HepG2 (cell line): ENCODE measurements around the gene CDC123. TPM values are rescaled to one million over a fixed set of nuclear protein-coding genes. Genes with fewer than 3 reads are reported as not detected.

Experiments used
- FOXA1 ChIP-seq, 2 experiments: fragments of 450-650 bp in 1 of 2; sonication (generic) in 1 of 2; formaldehyde crosslinking in 1 of 2; IDR thresholded peaks; 2 replicates each; pipeline versions ENCODE4 v1.4.0 to v1.6.1; 2016 to 2020; ENCODE audit warnings: missing genetic modification reagents in 1 of 2
- GATAD2A ChIP-seq: IDR thresholded peaks from 2 replicates; pipeline ENCODE4 v1.6.1; 2016
- HDAC1 ChIP-seq: sonication (generic); formaldehyde crosslinking; IDR thresholded peaks from 2 replicates; pipeline ENCODE4 v1.5.1; 2020; ENCODE audit warnings: mild to moderate bottlenecking, missing genetic modification reagents
- MED1 ChIP-seq: sonication (generic); formaldehyde crosslinking; IDR thresholded peaks from 2 replicates; pipeline ENCODE4 v1.4.0; 2020; ENCODE audit warnings: missing genetic modification reagents
- POLR2G ChIP-seq: fragments of 200-400 bp; formaldehyde crosslinking; IDR thresholded peaks from 2 replicates; pipeline ENCODE4 v1.6.1; 2018; ENCODE audit warnings: mild to moderate bottlenecking, low read depth, low read length, moderate library complexity
- RCOR2 ChIP-seq: IDR thresholded peaks from 2 replicates; pipeline ENCODE4 v1.6.1; 2016; ENCODE audit warnings: missing biosample characterization, missing genetic modification reagents
- SALL1 ChIP-seq: sonication (generic); formaldehyde crosslinking; IDR thresholded peaks from 2 replicates; pipeline ENCODE4 v1.8.0; 2022; ENCODE audit warnings: mild to moderate bottlenecking, missing genetic modification reagents
- SAP130 ChIP-seq: IDR thresholded peaks from 2 replicates; pipeline ENCODE4 v1.6.1; 2016; ENCODE audit warnings: low read depth
- SMYD3 ChIP-seq: sonication (generic); formaldehyde crosslinking; IDR thresholded peaks from 2 replicates; pipeline ENCODE4 v1.8.1; 2023; ENCODE audit warnings: mild to moderate bottlenecking, missing genetic modification reagents
- YEATS2 ChIP-seq: sonication (generic); formaldehyde crosslinking; IDR thresholded peaks from 2 replicates; pipeline ENCODE4 v1.4.0; 2020; ENCODE audit warnings: missing genetic modification reagents, borderline replicate concordance
- ZBTB20 ChIP-seq: sonication (generic); formaldehyde crosslinking; IDR thresholded peaks from 2 replicates; pipeline ENCODE4 v1.8.1; 2023; ENCODE audit warnings: missing genetic modification reagents, low read depth, mild to moderate bottlenecking, borderline replicate concordance
- ZC3H4 ChIP-seq: sonication (generic); formaldehyde crosslinking; IDR thresholded peaks from 2 replicates; pipeline ENCODE4 v1.4.0; 2020; ENCODE audit warnings: missing genetic modification reagents, borderline replicate concordance
- ZNF256 ChIP-seq: sonication (generic); formaldehyde crosslinking; conservative IDR thresholded peaks from 2 replicates; pipeline ENCODE4 v1.4.0; 2020; ENCODE audit warnings: missing genetic modification reagents
- ZNF564 ChIP-seq: sonication (generic); formaldehyde crosslinking; IDR thresholded peaks from 2 replicates; pipeline ENCODE4 v1.8.1; 2023; ENCODE audit warnings: mild to moderate bottlenecking, missing genetic modification reagents
- ZNF577 ChIP-seq: sonication (generic); formaldehyde crosslinking; IDR thresholded peaks from 2 replicates; pipeline ENCODE4 v1.4.0; 2020; ENCODE audit warnings: mild to moderate bottlenecking, low read depth, missing genetic modification reagents, borderline replicate concordance
- ZNF678 ChIP-seq: sonication (generic); formaldehyde crosslinking; IDR thresholded peaks from 2 replicates; pipeline ENCODE4 v1.4.0; 2020; ENCODE audit warnings: mild to moderate bottlenecking, missing genetic modification reagents
- ZNF878 ChIP-seq: sonication (generic); formaldehyde crosslinking; IDR thresholded peaks from 2 replicates; pipeline ENCODE4 v1.8.1; 2023; ENCODE audit warnings: mild to moderate bottlenecking, missing genetic modification reagents, moderate library complexity
- polyA plus RNA-seq, 8 experiments: library from polyadenylated mRNA; depleted of rRNA in 3 of 8; stranded (reverse) in 7 of 8; unstranded in 1 of 8; fragments of >200 nt; fragmentation: Illumina TruSeq in 4 of 8; extraction: Trizol in 4 of 8; gene quantifications; 2 replicates each; pipeline versions ENCODE4 v1.2.1 to v1.2.3, GENCODE V29; 2011 to 2016; ENCODE audit warnings: low read depth in 4 of 8, missing spikeins in 1 of 8, mixed read lengths in 1 of 8; ENCODE audit not compliant: insufficient read depth in 1 of 8
- total RNA-seq, 5 experiments: library from RNA; depleted of rRNA; stranded (reverse); fragments of >200 nt; fragmentation: Illumina TruSeq; extraction: Trizol; gene quantifications; 2 replicates each; pipeline ENCODE4 v1.2.3, GENCODE V29; 2016; ENCODE audit warnings: low read depth in 1 of 5
- TF ChIP-seq, protein P1 (sequence below): IDR thresholded peaks from 2 replicates; pipeline ENCODE4 v1.6.1; 2016; ENCODE audit warnings: low read depth, missing genetic modification reagents, missing compliant biosample characterization
- TF ChIP-seq, protein P2 (sequence below): sonication (generic); formaldehyde crosslinking; IDR thresholded peaks from 2 replicates; pipeline ENCODE4 v1.4.0; 2020; ENCODE audit warnings: mild to moderate bottlenecking, missing genetic modification reagents
- TF ChIP-seq, protein P3 (sequence below): sonication (generic); formaldehyde crosslinking; IDR thresholded peaks from 2 replicates; pipeline ENCODE4 v1.5.0; 2020; ENCODE audit warnings: missing genetic modification reagents

CDC123 gene
- total and polyA plus RNA-seq, 2 of the 13 experiments (the other 11 are each of a cell fraction or from before 2014, with no cell fraction given), result 63.3 to 153 TPM

DNA sequence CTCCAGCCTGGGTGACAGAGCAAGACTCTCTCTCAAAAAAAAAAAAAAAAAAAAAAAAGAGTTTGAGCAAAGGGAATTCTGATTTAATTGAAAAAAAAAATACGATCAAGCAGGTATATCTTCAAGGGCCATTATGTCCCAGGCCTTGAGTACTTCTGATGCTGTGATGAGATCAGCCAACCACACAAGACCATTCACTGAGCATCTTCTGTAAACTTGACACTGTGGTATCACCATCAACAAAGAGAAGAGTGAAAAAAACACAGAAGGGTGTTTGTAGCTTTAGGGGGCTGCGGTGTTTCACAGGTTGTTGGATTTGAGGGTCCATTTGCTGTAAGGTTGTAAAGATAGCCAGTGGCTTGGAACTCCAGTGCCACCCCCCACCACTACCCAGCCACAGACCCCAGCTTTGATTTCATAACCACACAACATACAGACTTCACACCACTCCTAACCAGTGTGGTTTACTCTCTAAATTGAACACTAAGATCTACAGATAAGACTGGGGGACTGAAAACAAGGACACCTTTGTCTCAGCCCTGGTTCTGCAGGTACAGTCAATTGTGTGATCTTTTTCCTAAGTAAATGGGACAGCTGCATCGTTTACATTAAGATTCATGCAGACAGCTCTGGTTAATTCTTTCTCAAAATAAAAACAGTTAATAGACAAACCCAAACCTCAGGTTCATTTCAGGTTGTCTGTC, 66.4 kb downstream of the CDC123 start (continued):
- TF ChIP-seq SAP130 (peak; percentile 43; the same call in 1 of the 2 replicates), MED1 (CRISPR knock-in tag) (no peak), YEATS2 (CRISPR knock-in tag) (no peak), FOXA1 (IDR thresholded peaks at IDR 0.05) (no peak), FOXA1 (CRISPR knock-in tag; IDR thresholded peaks at IDR 0.05) (peak; percentile 68), ZNF256 (no peak), GATAD2A (CRISPR knock-in tag) (peak; percentile 80), POLR2G (no peak), ZNF678 (CRISPR knock-in tag) (no peak), HDAC1 (CRISPR knock-in tag) (peak; percentile 62), ZNF878 (peak; percentile 53; the same call in 1 of the 2 replicates), ZBTB20 (CRISPR knock-in tag) (no peak), ZC3H4 (CRISPR knock-in tag) (no peak), SALL1 (CRISPR knock-in tag) (peak; percentile 63), ZNF577 (no peak), SMYD3 (CRISPR knock-in tag) (0 out of 2 replicates have a peak, but pooled peaks have one; percentile 25), RCOR2 (CRISPR knock-in tag) (0 out of 2 replicates have a peak, but pooled peaks have one; percentile 34), ZNF564 (CRISPR knock-in tag) (0 out of 2 replicates have a peak, but pooled peaks have one; percentile 27)
- TF ChIP-seq, protein P1, sequence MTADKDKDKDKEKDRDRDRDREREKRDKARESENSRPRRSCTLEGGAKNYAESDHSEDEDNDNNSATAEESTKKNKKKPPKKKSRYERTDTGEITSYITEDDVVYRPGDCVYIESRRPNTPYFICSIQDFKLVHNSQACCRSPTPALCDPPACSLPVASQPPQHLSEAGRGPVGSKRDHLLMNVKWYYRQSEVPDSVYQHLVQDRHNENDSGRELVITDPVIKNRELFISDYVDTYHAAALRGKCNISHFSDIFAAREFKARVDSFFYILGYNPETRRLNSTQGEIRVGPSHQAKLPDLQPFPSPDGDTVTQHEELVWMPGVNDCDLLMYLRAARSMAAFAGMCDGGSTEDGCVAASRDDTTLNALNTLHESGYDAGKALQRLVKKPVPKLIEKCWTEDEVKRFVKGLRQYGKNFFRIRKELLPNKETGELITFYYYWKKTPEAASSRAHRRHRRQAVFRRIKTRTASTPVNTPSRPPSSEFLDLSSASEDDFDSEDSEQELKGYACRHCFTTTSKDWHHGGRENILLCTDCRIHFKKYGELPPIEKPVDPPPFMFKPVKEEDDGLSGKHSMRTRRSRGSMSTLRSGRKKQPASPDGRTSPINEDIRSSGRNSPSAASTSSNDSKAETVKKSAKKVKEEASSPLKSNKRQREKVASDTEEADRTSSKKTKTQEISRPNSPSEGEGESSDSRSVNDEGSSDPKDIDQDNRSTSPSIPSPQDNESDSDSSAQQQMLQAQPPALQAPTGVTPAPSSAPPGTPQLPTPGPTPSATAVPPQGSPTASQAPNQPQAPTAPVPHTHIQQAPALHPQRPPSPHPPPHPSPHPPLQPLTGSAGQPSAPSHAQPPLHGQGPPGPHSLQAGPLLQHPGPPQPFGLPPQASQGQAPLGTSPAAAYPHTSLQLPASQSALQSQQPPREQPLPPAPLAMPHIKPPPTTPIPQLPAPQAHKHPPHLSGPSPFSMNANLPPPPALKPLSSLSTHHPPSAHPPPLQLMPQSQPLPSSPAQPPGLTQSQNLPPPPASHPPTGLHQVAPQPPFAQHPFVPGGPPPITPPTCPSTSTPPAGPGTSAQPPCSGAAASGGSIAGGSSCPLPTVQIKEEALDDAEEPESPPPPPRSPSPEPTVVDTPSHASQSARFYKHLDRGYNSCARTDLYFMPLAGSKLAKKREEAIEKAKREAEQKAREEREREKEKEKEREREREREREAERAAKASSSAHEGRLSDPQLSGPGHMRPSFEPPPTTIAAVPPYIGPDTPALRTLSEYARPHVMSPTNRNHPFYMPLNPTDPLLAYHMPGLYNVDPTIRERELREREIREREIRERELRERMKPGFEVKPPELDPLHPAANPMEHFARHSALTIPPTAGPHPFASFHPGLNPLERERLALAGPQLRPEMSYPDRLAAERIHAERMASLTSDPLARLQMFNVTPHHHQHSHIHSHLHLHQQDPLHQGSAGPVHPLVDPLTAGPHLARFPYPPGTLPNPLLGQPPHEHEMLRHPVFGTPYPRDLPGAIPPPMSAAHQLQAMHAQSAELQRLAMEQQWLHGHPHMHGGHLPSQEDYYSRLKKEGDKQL (CRISPR knock-in tag), result peak; percentile 62; the same call in 1 of the 2 replicates
- TF ChIP-seq, protein P2, sequence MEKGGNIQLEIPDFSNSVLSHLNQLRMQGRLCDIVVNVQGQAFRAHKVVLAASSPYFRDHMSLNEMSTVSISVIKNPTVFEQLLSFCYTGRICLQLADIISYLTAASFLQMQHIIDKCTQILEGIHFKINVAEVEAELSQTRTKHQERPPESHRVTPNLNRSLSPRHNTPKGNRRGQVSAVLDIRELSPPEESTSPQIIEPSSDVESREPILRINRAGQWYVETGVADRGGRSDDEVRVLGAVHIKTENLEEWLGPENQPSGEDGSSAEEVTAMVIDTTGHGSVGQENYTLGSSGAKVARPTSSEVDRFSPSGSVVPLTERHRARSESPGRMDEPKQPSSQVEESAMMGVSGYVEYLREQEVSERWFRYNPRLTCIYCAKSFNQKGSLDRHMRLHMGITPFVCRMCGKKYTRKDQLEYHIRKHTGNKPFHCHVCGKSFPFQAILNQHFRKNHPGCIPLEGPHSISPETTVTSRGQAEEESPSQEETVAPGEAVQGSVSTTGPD, result no peak
- TF ChIP-seq, protein P3, sequence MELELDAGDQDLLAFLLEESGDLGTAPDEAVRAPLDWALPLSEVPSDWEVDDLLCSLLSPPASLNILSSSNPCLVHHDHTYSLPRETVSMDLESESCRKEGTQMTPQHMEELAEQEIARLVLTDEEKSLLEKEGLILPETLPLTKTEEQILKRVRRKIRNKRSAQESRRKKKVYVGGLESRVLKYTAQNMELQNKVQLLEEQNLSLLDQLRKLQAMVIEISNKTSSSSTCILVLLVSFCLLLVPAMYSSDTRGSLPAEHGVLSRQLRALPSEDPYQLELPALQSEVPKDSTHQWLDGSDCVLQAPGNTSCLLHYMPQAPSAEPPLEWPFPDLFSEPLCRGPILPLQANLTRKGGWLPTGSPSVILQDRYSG (CRISPR knock-in tag), result no peak
